ENCODE results near the gene NELL2.

DNA sequence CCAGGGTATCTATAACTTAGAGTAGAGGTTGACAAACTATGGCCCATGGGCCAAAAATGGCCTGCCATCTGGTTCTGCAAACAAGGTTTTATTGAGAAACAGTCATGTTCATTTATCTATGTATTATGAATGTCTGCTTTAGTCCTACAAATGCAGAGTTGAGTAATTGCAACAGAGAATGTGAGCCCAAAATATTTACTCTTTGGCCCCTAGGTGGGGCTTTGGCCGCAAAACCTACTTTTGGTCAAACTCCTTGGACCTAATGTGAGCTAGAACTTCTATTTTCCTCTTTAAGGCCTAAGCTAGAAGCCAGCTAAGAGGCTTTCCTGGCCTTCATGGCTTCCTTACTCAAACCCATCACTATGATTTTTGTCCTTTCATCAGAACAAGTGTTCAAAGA, 379.1 kb downstream of the NELL2 start:
- TF ChIP-seq CTCF (conservative IDR thresholded peaks at IDR 0.05): peak; percentile 21; the same call in 1 of the 2 replicates
- no peak for TF ChIP-seq ZFX (IDR thresholded peaks at IDR 0.05)
